AG04449 (cell line): ENCODE data around the gene ZNF536.

Experiments used
- CTCF ChIA-PET: fragments of 350-600 bp; formaldehyde crosslinking; extraction: SDS; loops from one replicate; lab custom pipeline; 2021; ENCODE audit warnings: antibody characterized with exemption; lab: Yijun Ruan, JAX
- POLR2A ChIA-PET: fragments of 400-600, 350-600 bp; formaldehyde crosslinking; extraction: SDS; loops from one replicate; lab custom pipeline; 2020; ENCODE audit warnings: antibody characterized with exemption, inconsistent platforms; lab: Yijun Ruan, JAX
- DNase-seq: peaks from one replicate; pipeline ENCODE4 v3.0.0-alpha.2; 2010; ENCODE audit warnings: low read depth, low spot score
- H3K4me3 ChIP-seq: 2 replicates; pipeline ENCODE4 v1.5.1; 2011; ENCODE audit warnings: low read depth, mild to moderate bottlenecking, control low read depth, low read length
- CTCF ChIP-seq: IDR thresholded peaks from one replicate; pipeline ENCODE4 v1.5.1; 2011; ENCODE audit warnings: mild to moderate bottlenecking, moderate library complexity, low read length, control low read depth, inconsistent platforms; ENCODE audit not compliant: insufficient read depth; ENCODE audit errors: missing control alignments

Gene ZNF536

DNA sequence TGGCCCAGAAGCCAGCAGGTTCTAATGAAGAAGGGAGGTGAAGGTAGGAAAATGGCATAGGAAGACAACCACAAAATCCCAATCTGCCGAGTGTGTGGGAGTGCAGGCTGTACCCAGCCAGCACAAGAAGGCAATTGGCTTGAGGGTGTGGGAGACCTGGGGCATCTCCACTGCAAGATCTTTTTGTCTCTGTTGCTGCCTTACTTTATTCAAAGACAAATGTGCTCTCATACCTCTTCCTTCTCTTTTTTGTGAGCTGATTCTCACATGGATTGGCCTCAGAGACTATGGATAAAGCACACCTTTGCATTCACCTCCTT, 183.6 kb downstream of the ZNF536 start:
- ChIA-PET CTCF (no interaction called here), POLR2A (no interaction called here)
- DNase-seq: no peak
- no peak overlapping the region for H3K4me3 ChIP-seq
- TF ChIP-seq CTCF: no peak

- POLR2A ChIA-PET: no interaction called here
- no peak for DNase-seq
- CTCF ChIA-PET: no interaction called here
- no peak for TF ChIP-seq CTCF
- no peak overlapping the region for H3K4me3 ChIP-seq
Observed at GRCh38 chr19:30556230-30556711, 184.1 kb downstream of the ZNF536 start.

- POLR2A ChIA-PET: no interaction called here
- DNase-seq: no peak
- no peak overlapping the region for H3K4me3 ChIP-seq
- CTCF ChIA-PET: no interaction called here
- TF ChIP-seq CTCF: no peak
Observed at GRCh38 chr19:30557212-30557611, 185.0 kb downstream of the ZNF536 start.

- TF ChIP-seq CTCF: no peak
- CTCF ChIA-PET: no interaction called here
- POLR2A ChIA-PET: no interaction called here
- no peak for DNase-seq
- H3K4me3 ChIP-seq: no peak overlapping the region
Observed at GRCh38 chr19:30557927-30558557, 185.9 kb downstream of the ZNF536 start.

- no peak for DNase-seq
- H3K4me3 ChIP-seq: no peak overlapping the region
- CTCF ChIA-PET: no interaction called here
- POLR2A ChIA-PET: no interaction called here
- no peak for TF ChIP-seq CTCF
Observed at GRCh38 chr19:30558793-30559192, 186.6 kb downstream of the ZNF536 start.

- no peak overlapping the region for H3K4me3 ChIP-seq
- TF ChIP-seq CTCF: no peak
- ChIA-PET CTCF (no interaction called here), POLR2A (no interaction called here)
- no peak for DNase-seq
Observed at GRCh38 chr19:30559446-30559845, 187.3 kb downstream of the ZNF536 start.
